ENCODE data around the gene SPATS2L. TPM values are rescaled to one million over a fixed set of nuclear protein-coding genes. Genes with fewer than 3 reads are reported as not detected.

Gene SPATS2L
- total RNA-seq, 1 experiment from 2014 or later, result 47.3 TPM

- Histone ChIP-seq H4K91ac (ENCODE audit: insufficient read length, low read depth, low read length) (no peak overlapping the region), H3K27me3 (ENCODE audit: insufficient read depth, low read length) (no peaks in the 10 kb centered on the region), H3K9ac (ENCODE audit: extremely low read depth, insufficient read length, low read length) (no peak overlapping the region), H3K4ac (ENCODE audit: low read depth, low read length) (no peak overlapping the region), H3K79me1 (ENCODE audit: insufficient read depth, low read depth, low read length, poor library complexity, severe bottlenecking) (no peaks in the 10 kb centered on the region), H2BK120ac (ENCODE audit: low read depth, low read length, poor library complexity, severe bottlenecking) (no peak overlapping the region), H4K20me1 (ENCODE audit: control insufficient read depth, insufficient read depth, insufficient read length) (no peaks in the 10 kb centered on the region), H3K23ac (ENCODE audit: insufficient read length, low read depth, low read length) (no peak overlapping the region), H3K4me2 (ENCODE audit: insufficient read depth, insufficient read length, low read length) (no peak overlapping the region), H3K27ac (ENCODE audit: insufficient read length, low read depth, low read length) (no peak overlapping the region), H4K5ac (ENCODE audit: insufficient read length, low read depth, low read length) (no peak overlapping the region), H2BK12ac (ENCODE audit: insufficient read length, low read depth, low read length) (no peak overlapping the region), H4K8ac (replicated peaks; ENCODE audit: insufficient read length, low read depth, low read length) (no peak overlapping the region), H3K9me3 (ENCODE audit: control insufficient read depth, low read depth, low read length) (no peaks in the 10 kb centered on the region), H3K4me1 (ENCODE audit: insufficient read depth, low read length) (no peaks in the 10 kb centered on the region), H3T11ph (ENCODE audit: low read length) (no peak overlapping the region), H2BK5ac (ENCODE audit: insufficient read length, low read length) (no peak overlapping the region), H3K56ac (ENCODE audit: insufficient read length, low read depth, low read length) (no peak overlapping the region), H2AK5ac (ENCODE audit: insufficient read length, low read length) (no peak overlapping the region), H2BK20ac (ENCODE audit: low read depth, low read length, poor library complexity, severe bottlenecking) (no peak overlapping the region), H3K23me2 (ENCODE audit: insufficient read length, low read depth, low read length, poor library complexity, severe bottlenecking) (no peaks in the 10 kb centered on the region), H2AFZ (ENCODE audit: low read length) (no peak overlapping the region), H3K18ac (ENCODE audit: insufficient read length, low read depth, low read length) (no peak overlapping the region), H3K79me2 (ENCODE audit: insufficient read depth, low read length) (no peaks in the 10 kb centered on the region; the same call in 1 of the 2 replicates), H2BK15ac (ENCODE audit: low read depth, low read length) (no peak overlapping the region), H3K14ac (ENCODE audit: insufficient read depth, low read length) (no peak overlapping the region)
- Mint-ChIP-seq H3K4me3 (no peak overlapping the region), H3K4me1 (peaks cover 0 to 2% of the 10 kb centered on the region in 2 experiments; a peak in 1 of 4 replicates), H3K27ac (no peak overlapping the region), H3K27me3 (ENCODE audit: low read depth) (no peaks in the 10 kb centered on the region), H3K36me3 (ENCODE audit: insufficient read depth in 1 of 3, low read depth in 3 of 3) (no peaks in the 10 kb centered on the region), H3K9me3 (no peaks in the 10 kb centered on the region)
- no peak for TF ChIP-seq CTCF (conservative IDR thresholded peaks at IDR 0.05)
- DNase-seq, result no peak
- WGBS (ENCODE audit: extremely low coverage, insufficient read length, low lambda C conversion rate), result no CpG with 5 or more reads among the region's 1 CpG
Observed at GRCh38 chr2:200300065-200300464, 6.4 kb upstream of the SPATS2L start.
